Stomach (tissue), 4 donors: ENCODE results near the gene P3H3.

ENCODE experiments used
- CTCF ChIP-seq, 7 experiments: fragments of 450-650 bp in 4 of 7; fragments of 200-600 bp in 3 of 7; sonication (generic) in 3 of 7; IDR thresholded peaks; one replicate each; pipeline ENCODE4 v1.5.1; 2016 to 2019; ENCODE audit warnings: antibody characterized with exemption in 7 of 7, control low read depth in 2 of 7, mild to moderate bottlenecking in 1 of 7
- EP300 ChIP-seq: sonication (generic); formaldehyde crosslinking; IDR thresholded peaks from one replicate; pipeline ENCODE4 v1.6.1; 2017; ENCODE audit warnings: antibody characterized with exemption
- POLR2A ChIP-seq, 4 donors: fragments of 450-650 bp; IDR thresholded peaks; one replicate each; pipeline ENCODE4 v1.6.1; 2016; ENCODE audit warnings: antibody characterized with exemption in 4 of 4, control low read depth in 2 of 4, mild to moderate bottlenecking in 1 of 4, moderate library complexity in 1 of 4
- POLR2AphosphoS5 ChIP-seq, 3 donors: sonication (generic); formaldehyde crosslinking; IDR thresholded peaks; one replicate each; pipeline ENCODE4 v1.6.1; 2016; ENCODE audit warnings: antibody characterized with exemption in 3 of 3

GRCh38 chr12:6810758-6811157 lies 17.4 kb upstream of the P3H3 start:
- no peak for TF ChIP-seq CTCF (IDR thresholded peaks at IDR 0.05)
- no peak for TF ChIP-seq POLR2A (IDR thresholded peaks at IDR 0.05)
- TF ChIP-seq EP300: no peak
- TF ChIP-seq POLR2AphosphoS5 (IDR thresholded peaks at IDR 0.05): no peak
